HG03139 (cell line): ENCODE measurements around the gene ANKIB1.
"Not testable (repeated sequence)": the region's sequence is repeated elsewhere in the genome, so short reads cannot be mapped to it uniquely, and the experiment has no call there.

Experiments used
- ATAC-seq: cut with Tn5 transposase; IDR thresholded peaks from one replicate; pipeline ENCODE4 v1.9.1; 2021; ENCODE audit not compliant: unreplicated experiment

The ANKIB1 gene

GRCh38 chr7:92325858-92326257 is 80.1 kb downstream of the ANKIB1 start:
- no peak for ATAC-seq

GRCh38 chr7:92330835-92331438 is 85.2 kb downstream of the ANKIB1 start:
- no peak for ATAC-seq

DNA sequence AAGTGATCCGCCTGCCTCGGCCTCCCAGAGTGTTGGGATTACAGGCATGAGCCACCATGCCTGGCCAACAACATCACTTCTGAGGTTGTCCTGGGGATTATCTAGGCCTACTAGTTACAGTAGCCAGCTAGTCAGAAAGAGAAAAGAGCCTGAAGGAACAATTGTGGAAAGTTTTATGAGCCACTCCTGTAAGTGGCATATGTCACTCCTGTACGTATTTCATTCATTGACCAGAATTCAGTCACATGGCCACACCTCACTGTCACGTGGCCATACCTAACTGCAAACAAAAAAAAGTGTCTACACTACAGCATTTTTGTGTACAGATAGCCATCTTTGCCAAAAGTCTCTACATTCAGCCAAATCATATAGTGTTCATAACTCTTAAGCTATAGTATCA is 85.7 kb downstream of the ANKIB1 start:
- no peak for ATAC-seq

DNA sequence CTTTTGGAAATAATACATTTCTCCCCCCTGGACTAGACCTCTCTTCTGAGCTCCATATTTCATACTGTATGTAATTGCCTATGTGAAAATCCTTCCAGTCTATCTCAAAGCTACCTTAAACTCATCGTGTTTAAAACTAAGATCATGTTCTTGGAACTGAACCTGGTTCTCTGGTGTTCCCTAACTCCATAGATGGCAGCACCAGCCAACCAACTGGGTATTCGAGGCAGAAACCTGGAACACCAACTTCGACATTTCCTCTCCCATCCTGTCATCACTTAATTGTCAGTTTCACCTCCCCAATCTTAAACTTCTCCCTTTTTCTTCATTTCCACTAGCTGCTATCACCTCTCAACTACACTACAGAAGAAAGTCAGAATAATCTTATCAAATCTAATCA is 87.0 kb downstream of the ANKIB1 start:
- ATAC-seq = no peak

- ATAC-seq = no peak
Observed at GRCh38 chr7:92333866-92334265, 88.1 kb downstream of the ANKIB1 start.

- ATAC-seq = no peak
Observed at GRCh38 chr7:92335574-92335973, 89.8 kb downstream of the ANKIB1 start.

DNA sequence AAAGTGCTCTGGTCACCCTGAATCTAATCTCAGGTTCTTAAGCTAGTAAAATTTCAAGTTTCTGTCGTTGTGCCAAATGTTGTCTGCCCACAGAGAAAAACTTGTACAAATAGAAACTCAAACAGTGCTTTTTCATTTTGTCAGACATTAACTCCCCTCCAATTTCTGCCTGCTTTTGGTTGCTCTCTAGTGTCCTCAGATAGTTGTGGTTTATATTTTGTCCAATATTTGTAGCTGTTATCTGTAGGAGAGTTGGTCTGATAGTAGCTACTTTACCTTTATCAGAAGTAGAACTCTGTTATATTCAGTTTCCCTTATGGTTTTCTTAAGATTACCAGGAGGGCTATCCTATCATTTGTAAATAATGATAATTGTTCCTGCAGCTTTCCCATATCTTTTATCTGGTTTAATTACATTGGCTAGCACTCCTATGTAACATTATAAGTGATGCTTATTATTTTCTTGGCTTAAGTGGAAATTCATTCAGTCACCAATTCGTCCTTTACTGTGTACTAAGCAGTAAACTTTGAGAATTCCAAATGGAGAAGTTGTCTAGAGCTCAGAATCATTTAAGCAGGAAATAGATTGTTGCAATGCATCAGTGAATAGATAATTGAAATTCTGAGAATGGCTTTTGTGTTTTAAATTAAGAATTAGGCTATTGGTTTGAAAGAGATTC is 91.0 kb downstream of the ANKIB1 start:
- ATAC-seq = no peak

DNA sequence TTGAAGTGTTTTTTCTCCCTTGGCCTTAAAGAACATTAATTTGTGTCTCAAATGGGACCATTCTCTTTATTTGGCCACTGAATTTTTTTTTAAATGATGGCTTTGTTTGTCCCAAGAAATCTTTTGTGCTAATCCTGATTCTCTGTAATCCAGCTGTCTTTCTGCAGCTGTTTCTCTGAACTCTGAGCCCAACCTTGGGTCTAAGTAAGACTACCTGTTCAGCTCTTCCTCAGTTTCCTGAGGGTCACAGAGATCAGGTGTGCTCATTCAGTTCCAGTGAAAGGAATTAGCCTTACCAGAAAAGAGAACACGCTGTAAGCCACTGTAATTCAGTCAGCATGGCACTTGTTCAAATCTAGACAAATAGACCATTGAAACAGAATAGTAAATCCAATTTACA is 94.2 kb downstream of the ANKIB1 start:
- ATAC-seq = no peak

GRCh38 chr7:92343714-92344113 is 97.9 kb downstream of the ANKIB1 start:
- no peak for ATAC-seq

DNA sequence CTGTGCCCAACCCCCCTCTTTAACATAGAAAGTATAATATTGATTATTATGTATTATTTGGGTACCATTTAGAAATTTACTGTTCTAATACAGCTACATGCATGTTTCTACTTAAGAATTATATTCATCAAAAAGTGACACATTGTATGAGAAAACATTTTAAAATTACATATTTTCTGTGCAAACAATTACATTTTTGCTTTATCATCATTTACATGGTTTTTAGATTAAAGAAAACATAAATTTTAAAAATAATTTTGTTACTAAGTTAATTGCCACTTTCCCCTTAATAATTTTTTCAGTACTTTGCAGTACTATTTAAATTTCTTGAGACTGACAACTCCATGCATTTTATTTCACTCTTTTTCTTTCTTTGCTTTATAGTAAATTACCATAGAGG is 106.2 kb downstream of the ANKIB1 start:
- ATAC-seq = no peak

DNA sequence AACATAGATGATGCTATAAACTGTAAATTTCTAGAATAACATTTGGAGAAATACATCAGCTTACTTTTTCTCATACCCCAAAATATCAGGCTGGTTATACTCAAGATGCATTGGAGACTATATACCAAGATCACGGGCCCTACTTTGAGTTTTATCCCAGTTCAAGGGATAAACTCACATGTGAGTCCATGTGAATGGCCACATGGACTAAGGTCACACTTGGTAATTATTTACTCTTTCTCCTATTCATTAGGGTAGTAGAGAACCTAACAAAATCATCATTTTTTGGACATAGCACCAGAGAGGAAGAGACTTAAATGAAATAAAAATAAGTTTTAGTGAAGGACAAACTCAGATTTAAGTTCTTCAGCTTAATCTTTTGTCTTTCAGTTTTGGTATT is 108.4 kb downstream of the ANKIB1 start:
- no peak for ATAC-seq

DNA sequence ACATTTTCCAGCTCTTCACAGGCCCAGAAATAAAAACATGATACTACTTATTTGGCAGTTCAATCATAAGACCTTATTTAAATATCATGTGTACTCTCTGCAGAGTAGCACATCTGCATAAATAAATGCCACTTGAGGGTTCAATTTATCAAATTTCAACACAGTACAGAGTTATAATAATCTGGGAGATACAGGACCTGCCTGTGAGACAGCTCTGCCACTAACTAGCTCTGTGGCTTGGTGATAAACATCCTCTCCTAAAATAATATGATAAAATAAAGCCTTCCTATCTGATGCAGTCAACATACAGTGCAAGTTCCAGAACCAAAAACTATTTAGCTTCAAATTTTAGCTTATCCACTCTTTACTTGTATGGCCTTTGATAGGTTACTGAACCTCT is 110.6 kb downstream of the ANKIB1 start:
- ATAC-seq = no peak

DNA sequence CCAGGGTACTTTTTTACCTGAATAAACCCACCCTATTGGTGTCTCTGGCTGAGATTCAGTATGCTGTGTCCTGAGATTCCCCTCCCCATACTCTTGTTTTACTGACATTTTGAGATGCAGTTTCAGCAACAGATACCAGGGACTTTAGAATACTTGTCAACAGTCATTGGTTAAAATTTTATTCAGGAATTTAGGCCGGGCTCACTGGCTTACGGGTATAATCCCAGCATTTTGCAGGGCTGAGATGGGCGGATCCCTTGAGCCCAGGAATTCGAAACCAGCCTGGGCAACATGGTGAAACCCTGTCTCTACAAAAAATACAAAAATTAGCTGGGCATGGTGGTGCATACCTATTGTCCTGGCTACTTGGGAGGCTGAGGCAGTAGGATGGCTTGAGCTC is 111.5 kb downstream of the ANKIB1 start:
- ATAC-seq = no peak

GRCh38 chr7:92359179-92359578 is 113.4 kb downstream of the ANKIB1 start:
- ATAC-seq = not testable (repeated sequence)

GRCh38 chr7:92359801-92360200 is 114.0 kb downstream of the ANKIB1 start:
- no peak for ATAC-seq

DNA sequence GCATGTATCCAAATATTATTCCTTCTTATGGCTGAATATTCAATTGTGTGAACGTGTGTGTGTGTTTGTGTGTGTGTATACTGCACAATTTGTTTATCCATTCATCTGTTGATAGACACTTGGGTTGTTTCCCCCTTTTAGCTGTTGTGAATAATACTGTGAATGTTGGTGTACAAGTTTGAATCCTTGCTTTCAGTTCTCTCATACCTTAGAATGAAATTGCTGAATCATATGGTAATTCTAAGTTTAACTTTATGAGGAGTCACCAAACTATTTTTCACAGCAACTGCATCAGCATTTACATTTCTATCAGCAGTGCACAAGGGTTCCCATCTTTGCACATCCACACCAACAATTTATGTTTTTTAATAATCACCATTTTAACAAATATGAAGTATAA is 114.6 kb downstream of the ANKIB1 start:
- ATAC-seq = no peak

GRCh38 chr7:92362131-92362530 is 116.4 kb downstream of the ANKIB1 start:
- ATAC-seq = no peak

DNA sequence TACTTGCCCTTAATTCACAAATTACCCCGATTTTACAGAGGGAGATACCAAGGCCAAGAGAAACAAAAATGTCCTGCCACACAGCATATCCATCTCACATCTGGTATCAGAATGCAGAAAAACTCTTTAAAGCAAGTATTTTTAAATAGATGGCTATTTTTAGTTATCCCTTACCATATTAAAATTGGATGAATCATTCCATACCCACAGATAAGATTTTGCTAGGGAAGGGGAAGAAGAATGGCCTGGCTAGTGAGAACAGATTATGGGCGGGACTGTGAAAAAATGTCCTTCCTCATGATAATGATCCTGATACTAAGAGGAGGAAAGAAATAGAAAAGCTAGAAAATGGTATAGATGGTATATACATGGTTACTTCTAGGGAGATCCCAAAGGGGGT is 121.0 kb downstream of the ANKIB1 start:
- ATAC-seq = no peak

DNA sequence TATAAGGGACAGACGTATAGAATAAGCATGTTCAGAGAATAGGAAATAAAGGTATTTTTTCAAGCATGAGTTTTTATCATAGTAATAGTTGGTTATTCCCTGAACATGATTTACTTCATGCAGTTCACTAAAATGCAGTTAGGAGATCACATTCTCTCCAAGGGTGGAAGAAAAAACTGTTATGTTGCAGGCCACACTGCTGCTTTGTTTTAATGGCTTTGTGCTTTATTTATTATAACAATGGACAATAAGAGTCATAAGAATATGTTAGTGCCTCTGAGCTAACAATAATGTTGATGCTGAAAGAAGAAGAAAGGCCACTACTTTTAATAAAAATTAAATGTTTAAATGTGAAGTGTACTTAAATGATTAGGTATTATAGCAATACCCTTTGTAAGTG is 123.0 kb downstream of the ANKIB1 start:
- ATAC-seq = no peak

DNA sequence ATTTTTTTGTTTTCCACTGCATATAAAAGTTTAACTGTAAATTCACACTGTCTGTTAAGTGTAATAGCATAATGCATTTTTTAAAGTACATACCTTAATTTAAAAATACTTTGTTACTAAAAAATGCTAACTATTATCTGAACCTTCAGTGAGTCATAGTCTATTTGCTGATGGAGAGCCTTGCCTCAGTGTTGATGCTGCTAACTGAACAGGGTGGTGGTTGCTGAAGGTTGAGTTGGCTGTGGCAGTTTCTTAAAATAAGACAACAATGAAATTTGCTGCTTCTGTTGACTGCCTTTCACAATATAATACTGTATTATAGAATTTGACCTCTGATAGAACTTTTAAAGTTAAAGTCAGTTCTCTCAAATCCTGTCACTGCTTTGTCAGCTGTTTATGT is 129.2 kb downstream of the ANKIB1 start:
- ATAC-seq = no peak

DNA sequence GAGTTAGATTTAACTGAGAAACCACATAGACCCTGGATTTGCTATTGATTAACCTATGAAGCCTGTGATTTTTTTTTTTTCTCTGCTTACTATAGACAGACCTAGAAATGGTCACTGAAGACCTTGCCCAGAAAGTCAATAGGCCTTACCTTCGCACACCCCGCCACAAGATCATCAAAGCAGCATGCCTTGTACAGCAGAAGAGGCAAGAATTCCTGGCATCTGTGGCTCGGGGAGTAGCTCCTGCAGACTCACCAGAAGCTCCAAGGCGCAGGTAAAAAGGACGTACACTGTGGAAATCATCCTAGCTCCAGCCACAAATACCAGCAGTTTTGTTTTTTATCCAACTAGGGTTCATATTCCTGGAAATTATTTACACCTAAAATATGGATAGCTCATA is 145.3 kb downstream of the ANKIB1 start:
- ATAC-seq = no peak

- ATAC-seq = no peak
Observed at GRCh38 chr7:92397542-92397941, 151.8 kb downstream of the ANKIB1 start.

GRCh38 chr7:92400013-92400412 is 154.2 kb downstream of the ANKIB1 start:
- no peak for ATAC-seq
